ENCODE measurements around the gene CACNA1B.

The CACNA1B gene

GRCh38 chr9:137988051-137988450 is 110.5 kb downstream of the CACNA1B start:
- no peak for DNase-seq

DNA sequence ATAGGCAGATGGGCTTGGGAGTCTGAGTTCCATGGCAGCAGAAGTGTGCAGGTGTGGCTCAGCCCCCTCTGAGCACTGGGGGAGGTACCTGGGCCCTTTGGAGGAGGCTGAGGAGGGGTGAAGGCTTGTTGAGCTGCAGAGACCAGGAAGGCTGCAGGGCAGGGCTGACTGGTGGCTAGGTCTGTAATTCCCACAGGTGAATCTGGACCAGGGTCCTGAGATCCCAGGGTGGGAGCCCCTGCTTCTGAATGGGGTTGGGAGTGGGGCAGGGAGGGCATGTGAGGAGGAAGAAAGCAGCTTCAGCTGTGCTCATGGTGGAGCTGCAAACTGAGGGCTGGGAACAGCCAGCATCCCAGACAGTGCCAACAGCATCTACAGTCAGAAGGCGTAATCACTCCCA is 111.1 kb downstream of the CACNA1B start:
- no peak for DNase-seq

- no peak for DNase-seq
These were observed 111.6 kb downstream of the CACNA1B start for GRCh38 chr9:137989156-137989555.

DNA sequence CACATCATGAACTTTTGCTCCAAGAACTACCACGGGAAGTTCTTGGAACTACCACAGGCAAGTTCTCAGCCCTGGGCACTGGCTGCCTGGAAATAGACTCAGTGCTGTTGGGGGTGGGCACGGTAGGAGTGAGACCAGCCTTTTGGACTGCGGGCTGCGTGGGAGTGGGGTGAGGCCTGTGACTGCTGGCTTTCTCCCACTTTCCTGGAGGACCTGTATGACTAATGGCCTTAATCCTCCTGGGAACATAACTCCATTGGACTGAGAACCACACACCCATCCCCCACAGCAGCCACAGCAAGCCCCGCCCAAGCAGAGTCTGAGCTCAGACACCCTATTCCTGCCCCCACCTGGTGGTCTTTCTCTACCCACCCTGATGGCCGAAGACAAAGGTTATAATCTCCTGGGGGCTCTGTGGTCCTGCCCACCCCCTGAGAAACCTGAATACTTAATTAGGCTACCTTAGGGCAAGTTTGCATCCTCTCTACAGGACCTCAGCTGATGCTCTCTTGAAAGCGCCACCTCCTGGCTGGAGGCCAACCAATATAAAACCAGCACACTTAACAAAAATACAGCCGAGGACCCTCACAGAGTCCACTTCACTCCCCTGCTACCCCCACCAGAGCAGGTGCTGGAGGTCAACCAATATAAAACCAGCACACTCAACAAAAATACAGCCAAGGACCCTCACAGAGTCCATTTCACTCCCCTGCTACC is 112.6 kb downstream of the CACNA1B start:
- no peak for DNase-seq

GRCh38 chr9:138003485-138004190 is 126.1 kb downstream of the CACNA1B start:
- no peak for DNase-seq

GRCh38 chr9:138006576-138007233 is 129.1 kb downstream of the CACNA1B start:
- no peak for DNase-seq

GRCh38 chr9:138007566-138007917 is 130.0 kb downstream of the CACNA1B start:
- DNase-seq: no peak

GRCh38 chr9:138007918-138008841 is 130.6 kb downstream of the CACNA1B start:
- no peak for DNase-seq

DNA sequence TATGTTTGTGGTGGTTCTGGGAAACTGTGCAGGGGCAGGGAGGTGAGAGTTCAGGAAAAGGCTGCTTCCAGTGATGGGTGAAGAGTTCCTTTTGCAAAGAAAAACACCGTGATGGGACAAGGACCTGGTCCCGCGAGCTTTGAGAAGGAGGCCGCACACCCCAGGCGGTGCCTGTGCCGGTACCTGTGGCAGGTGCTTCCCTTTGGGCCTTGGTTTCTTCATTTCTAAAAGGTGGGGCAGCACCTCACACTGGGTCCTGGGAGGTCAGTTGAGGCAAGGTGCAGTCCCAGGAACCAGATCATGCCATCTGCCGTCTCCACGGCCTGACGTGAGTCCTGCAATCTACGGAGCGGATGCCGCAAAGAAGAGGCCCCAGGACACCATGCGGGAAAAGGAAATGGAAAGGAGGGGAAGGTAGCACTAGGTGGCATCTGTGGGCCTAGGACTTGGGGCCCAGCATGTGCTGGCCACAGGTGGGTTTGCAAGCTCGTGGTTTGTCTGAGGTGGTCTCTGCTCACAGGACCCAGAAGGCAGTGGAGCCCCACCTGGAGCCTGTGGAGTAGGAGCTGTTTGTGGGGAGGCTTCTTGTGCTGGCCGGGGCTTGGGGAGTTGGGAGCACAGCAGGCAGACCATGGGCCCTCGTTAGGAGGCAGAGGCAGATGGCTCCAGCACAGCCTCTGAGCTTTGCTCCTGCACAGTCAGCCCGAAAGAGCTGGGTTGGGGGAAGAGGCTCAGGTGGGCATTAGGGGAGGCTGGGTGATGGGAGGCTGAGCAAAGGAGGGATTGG is 131.6 kb downstream of the CACNA1B start:
- no peak for DNase-seq

DNA sequence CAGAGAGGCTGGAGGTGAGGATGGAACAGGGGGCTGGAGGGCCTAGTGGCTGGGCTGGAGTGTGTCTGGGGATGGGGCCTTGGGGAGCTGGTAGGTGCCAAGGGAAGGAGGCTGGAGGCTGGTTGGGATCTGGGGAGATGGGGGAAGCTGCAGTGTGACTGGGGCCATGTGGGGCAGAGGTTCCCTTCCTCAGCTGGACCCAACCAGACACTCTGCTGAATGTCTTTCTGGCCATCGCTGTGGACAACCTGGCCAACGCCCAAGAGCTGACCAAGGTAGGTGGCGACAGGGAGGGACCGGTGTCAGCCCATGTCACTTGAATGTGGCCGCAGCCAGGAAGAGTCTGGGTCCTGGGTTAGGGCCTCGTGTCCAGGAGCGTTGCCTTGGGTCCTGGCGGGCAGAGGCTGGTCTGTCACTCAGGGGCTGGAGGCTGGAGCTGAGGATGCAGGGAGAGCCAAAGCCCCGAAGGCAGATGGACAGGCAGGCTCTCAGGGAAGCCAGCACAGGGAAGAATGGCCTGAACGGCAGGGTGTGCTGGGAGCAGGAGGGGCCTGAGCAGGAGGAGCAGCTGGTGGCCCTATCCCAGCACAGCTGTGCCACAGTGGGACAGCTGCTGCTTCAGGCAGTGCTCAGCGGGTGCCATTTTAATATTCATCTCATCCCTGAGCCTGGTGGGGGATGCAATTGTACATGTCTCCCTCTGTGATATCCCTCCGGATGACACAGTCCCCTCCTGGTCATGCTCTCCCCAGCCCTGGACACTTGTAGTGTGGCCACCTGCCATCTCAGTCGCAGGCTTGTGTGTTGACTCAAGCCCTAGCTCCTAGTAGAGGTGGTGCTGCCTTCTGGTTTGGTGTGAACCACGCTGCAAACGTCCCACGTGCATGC is 132.5 kb downstream of the CACNA1B start:
- DNase-seq: no peak

GRCh38 chr9:138010861-138011260 is 133.3 kb downstream of the CACNA1B start:
- no peak for DNase-seq

DNA sequence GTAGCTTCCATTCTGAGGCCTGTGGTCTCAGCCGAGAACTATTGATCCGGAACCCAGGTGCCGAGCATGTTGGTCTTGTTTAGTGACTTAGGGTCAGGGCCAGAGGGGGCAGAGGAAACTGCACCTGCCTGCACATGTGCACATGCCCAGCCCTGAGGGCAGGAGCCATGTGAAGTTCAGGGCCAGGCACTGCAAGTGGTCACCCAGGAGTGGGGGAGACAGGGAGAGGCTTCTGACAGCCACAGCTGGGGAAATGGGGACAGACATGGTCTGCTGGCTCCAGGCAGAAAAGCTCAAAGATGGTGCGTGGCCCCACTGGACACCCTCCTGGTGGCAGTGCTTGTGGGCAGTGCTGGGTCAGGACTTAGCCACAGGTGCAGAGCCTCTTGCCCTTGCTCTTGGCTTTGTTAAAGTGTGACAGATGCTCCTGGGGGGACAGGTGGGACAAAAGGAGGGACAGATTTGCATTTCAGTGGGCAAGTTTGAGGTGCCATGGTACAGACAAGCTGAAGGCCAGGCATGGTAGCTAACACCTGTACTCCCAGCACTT is 134.4 kb downstream of the CACNA1B start:
- no peak for DNase-seq

- no peak for DNase-seq
These were observed 135.7 kb downstream of the CACNA1B start for GRCh38 chr9:138013273-138013672.

GRCh38 chr9:138013836-138014562 is 136.4 kb downstream of the CACNA1B start:
- no peak for DNase-seq

DNA sequence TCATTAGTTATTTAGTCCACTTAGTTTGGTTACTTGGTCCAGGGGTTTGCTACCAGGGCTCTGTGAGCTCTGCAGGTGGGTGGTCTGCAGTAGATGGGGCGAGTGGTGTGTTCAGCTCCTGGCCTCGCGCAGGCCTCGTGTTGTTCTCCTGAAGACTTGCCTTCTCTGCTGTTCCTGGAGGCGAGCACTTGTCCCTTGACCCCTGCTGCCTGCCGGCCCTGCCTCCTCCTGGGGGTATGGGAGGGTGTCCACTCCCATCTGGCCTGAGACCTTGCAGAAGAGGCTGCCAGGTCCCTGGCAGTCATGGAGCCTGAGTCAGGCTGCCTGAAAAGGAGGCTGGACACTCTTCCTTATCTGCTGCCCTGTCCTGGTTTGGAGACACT is 137.0 kb downstream of the CACNA1B start:
- no peak for DNase-seq

DNA sequence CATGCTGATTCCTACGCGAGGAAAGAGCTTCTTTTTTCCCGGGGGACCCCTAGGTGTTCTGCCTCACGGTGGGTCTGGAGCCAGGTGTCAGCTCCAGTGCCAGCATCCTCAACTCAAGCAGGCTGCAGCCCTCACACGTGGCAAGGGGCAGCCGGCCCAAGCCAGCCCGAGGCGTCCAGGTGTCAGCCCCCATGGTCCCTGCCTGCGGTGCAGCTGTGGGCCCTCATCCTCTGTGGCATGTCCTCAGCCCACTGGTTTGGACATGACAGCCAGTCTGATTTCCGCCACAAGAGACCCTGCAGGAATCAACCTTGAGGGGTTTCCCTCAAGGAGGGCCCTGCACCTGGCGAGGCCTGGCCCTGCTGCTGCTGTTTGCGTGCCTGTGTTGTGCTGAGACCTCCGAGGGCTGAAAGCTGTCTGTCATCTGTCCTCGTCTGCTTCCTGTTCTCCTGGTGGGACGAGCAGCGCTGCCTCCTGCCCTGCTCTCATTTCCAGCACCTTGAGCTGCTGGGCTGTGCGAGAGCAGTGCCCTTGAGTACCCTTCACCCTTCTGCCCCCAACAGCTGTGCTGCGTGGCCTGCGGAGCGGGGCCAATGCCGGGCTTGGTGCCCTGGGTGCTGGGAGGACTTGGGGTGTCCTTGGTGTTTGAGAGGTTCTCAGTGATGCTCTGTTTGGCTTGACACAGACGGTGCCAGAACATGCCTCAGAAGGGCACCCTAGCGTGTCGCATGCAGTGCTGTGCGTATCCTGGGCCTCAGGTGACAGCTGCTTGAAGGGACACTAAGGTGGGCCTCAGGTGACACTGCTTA is 137.6 kb downstream of the CACNA1B start:
- DNase-seq: no peak

DNA sequence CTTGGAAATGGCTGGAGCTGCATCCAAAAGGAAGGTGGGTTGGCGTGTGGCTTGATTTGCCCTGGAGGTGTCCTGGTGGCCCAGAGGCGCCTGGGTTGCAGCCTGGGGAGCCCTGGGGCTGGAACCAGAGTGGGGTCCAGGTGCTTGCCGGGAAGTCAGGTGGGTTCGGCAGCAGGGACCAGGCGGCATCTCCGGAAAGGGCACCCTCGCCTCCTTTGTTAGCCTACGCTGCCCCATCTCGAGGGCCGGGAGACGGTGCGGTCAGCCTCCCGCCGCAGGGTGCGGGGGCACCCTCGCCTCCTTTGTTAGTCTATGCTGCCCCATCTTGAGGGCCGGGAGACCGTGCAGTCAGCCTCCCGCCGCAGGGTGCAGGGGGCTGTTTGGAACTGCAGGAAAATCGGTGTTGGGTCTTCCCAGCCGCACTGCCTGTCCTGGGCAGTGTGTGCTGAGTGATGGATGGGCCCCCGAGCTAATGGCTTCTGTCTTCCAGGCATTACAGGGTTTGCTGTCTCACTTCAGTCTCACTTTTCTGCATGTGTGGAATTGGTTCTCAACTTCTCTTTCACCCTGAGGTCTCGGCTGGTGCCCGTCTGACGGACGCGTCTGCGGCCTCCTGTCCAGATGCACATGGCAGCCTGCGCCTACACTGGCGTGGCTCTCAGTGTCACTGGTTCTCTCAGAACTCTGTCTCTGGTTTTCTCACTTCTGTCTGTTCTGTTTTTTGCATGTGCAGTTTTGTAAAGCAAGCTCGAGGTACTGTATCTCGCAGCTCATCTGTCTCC is 139.0 kb downstream of the CACNA1B start:
- DNase-seq: no peak

- DNase-seq: no peak
These were observed 139.6 kb downstream of the CACNA1B start for GRCh38 chr9:138017200-138017599.
